Measurements from ENCODE around the gene SH3RF3. TPM values are rescaled to one million over a fixed set of nuclear protein-coding genes. Genes with fewer than 3 reads are reported as not detected.
"Not testable (repeated sequence)": the region's sequence is repeated elsewhere in the genome, so short reads cannot be mapped to it uniquely, and the experiment has no call there.

SH3RF3 gene
- total RNA-seq, 4 donors from 2014 or later, result 2.2 to 6.1 (median 4.2) TPM

GRCh38 chr2:109159096-109159495 lies 30.1 kb downstream of the SH3RF3 start:
- no peaks in the 10 kb centered on the region for H3K36me3 ChIP-seq
- no peak overlapping the region for H3K27ac ChIP-seq
- peaks cover 13% of the 10 kb centered on the region for H3K4me1 ChIP-seq
- H3K4me3 ChIP-seq, result no peak overlapping the region
- TF ChIP-seq CTCF (IDR thresholded peaks at IDR 0.05) (no peak), POLR2AphosphoS5 (IDR thresholded peaks at IDR 0.05) (no peak), POLR2A (IDR thresholded peaks at IDR 0.05) (no peak), EP300 (IDR thresholded peaks at IDR 0.05) (no peak)
- no peaks in the 10 kb centered on the region for H3K27me3 ChIP-seq
- WGBS, result 81% methylated on average over 13 of the region's 13 CpGs
- H3K9me3 ChIP-seq, result no peaks in the 10 kb centered on the region
- DNase-seq (ENCODE audit: low spot score in 2 of 2), result no peak

- Histone ChIP-seq H3K27ac (no peak overlapping the region), H3K36me3 (no peaks in the 10 kb centered on the region), H3K4me3 (no peak overlapping the region), H3K4me1 (peaks cover 29% of the 10 kb centered on the region), H3K9me3 (no peaks in the 10 kb centered on the region), H3K27me3 (no peaks in the 10 kb centered on the region)
- TF ChIP-seq CTCF (IDR thresholded peaks at IDR 0.05) (no peak), POLR2AphosphoS5 (IDR thresholded peaks at IDR 0.05) (no peak), POLR2A (IDR thresholded peaks at IDR 0.05) (no peak), EP300 (IDR thresholded peaks at IDR 0.05) (no peak)
- DNase-seq (ENCODE audit: low spot score in 2 of 2), result no peak
- 76% methylated on average over 8 of the region's 8 CpGs for WGBS
Measured at GRCh38 chr2:109160714-109161440, 31.9 kb downstream of the SH3RF3 start.

GRCh38 chr2:109162367-109162766 lies 33.4 kb downstream of the SH3RF3 start:
- not testable (repeated sequence) for H3K9me3 ChIP-seq; H3K27ac ChIP-seq; H3K36me3 ChIP-seq; H3K4me3 ChIP-seq; DNase-seq (ENCODE audit: low spot score in 2 of 2); H3K27me3 ChIP-seq
- H3K4me1 ChIP-seq, result peaks cover 23% of the 10 kb centered on the region
- WGBS, result 81% methylated on average over 2 of the region's 2 CpGs

- WGBS, result 51% methylated on average over 7 of the region's 7 CpGs
- TF ChIP-seq EP300 (IDR thresholded peaks at IDR 0.05) (no peak), CTCF (IDR thresholded peaks at IDR 0.05) (no peak), POLR2AphosphoS5 (IDR thresholded peaks at IDR 0.05) (no peak), POLR2A (IDR thresholded peaks at IDR 0.05) (no peak)
- no peak overlapping the region for H3K4me3 ChIP-seq
- H3K27me3 ChIP-seq, result no peaks in the 10 kb centered on the region
- no peak overlapping the region for H3K27ac ChIP-seq
- no peaks in the 10 kb centered on the region for H3K36me3 ChIP-seq
- DNase-seq (ENCODE audit: low spot score in 2 of 2), result no peak
- H3K4me1 ChIP-seq, result peaks cover 23% of the 10 kb centered on the region
- H3K9me3 ChIP-seq, result no peaks in the 10 kb centered on the region
Measured at GRCh38 chr2:109162999-109163398, 34.0 kb downstream of the SH3RF3 start.

GRCh38 chr2:109164311-109164710 lies 35.3 kb downstream of the SH3RF3 start:
- H3K36me3 ChIP-seq, result no peaks in the 10 kb centered on the region
- no peak for DNase-seq (ENCODE audit: low spot score in 2 of 2)
- no peaks in the 10 kb centered on the region for H3K9me3 ChIP-seq
- peak overlapping the region; percentile 61 for H3K27ac ChIP-seq
- no peak overlapping the region for H3K4me3 ChIP-seq
- H3K27me3 ChIP-seq, result no peaks in the 10 kb centered on the region
- TF ChIP-seq CTCF (IDR thresholded peaks at IDR 0.05), result no peak
- TF ChIP-seq POLR2AphosphoS5 (IDR thresholded peaks at IDR 0.05), result no peak
- TF ChIP-seq POLR2A (IDR thresholded peaks at IDR 0.05), result no peak
- TF ChIP-seq EP300 (IDR thresholded peaks at IDR 0.05), result no peak
- WGBS, result 54% methylated on average over 1 of the region's 1 CpG
- peaks cover 23% of the 10 kb centered on the region for H3K4me1 ChIP-seq
